Mononuclear cell (primary cell): ENCODE measurements around the gene PNKD. TPM values are rescaled to one million over a fixed set of nuclear protein-coding genes. Genes with fewer than 3 reads are reported as not detected.

Experiments
- H3K27me3 ChIP-seq: 2 replicates; pipeline ENCODE4 v1.6.0; 2011; ENCODE audit warnings: low read length, control low read depth; ENCODE audit not compliant: insufficient read depth
- H3K4me1 ChIP-seq: 2 replicates; pipeline ENCODE4 v1.5.1; 2011; ENCODE audit warnings: mild to moderate bottlenecking, low read length, control low read depth; ENCODE audit not compliant: insufficient read depth
- H3K4me3 ChIP-seq: 2 replicates; pipeline ENCODE4 v1.5.1; 2011; ENCODE audit warnings: mild to moderate bottlenecking, low read length, moderate library complexity
- H3K9me3 ChIP-seq: 2 replicates; pipeline ENCODE4 v1.5.1; 2011; ENCODE audit warnings: low read depth, mild to moderate bottlenecking, control low read depth, low read length
- total RNA-seq: library from RNA; depleted of rRNA; stranded (reverse); fragments of >200 nt; gene quantifications from one replicate; pipeline ENCODE4 v1.2.3, GENCODE V29; 2012

Gene PNKD
- total RNA-seq, 1 donor = 14.2 TPM

DNA sequence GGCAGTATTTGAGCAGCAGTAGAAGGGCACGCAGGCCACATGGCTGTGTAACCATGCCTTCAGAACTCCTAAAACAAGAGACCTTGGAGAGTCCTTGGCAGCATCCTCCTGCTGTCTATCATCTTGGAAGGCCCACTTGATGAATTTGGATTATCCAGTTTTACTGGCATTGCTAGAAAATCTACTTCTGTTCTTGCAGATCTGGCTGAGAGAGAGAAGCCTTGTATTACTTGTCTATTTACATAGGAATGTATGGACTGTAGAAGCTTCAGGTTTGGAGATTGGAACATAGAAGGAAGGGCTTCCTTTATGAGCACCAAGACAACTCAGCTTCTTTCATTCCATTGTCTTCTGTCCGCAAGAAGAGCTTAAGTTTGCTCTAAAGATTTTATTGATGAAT, 25.7 kb upstream of the PNKD start:
- Histone ChIP-seq H3K9me3 (no peaks in the 10 kb centered on the region), H3K4me3 (no peak overlapping the region), H3K4me1 (peaks cover 5% of the 10 kb centered on the region), H3K27me3 (no peaks in the 10 kb centered on the region)

DNA sequence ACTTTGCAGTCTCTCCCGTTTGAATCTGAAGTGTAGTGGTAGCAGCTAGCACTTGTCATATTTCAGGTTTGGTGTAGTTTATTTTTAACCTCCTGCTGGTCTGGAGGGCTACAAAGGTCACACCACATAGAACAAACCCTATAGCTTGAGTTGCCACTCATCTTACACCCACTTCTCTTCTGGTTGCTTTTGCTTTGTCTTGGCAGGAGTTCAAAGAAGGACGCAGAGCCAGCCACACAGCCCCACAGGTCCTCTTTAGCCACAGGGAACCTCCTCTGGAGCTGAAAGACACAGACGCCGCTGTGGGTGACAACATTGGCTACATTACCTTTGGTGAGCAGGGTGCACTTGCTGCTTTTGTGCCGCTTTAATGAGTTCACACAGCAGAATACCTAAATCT, 25.1 kb upstream of the PNKD start:
- Histone ChIP-seq H3K27me3 (no peaks in the 10 kb centered on the region), H3K4me1 (peaks cover 5% of the 10 kb centered on the region), H3K9me3 (no peaks in the 10 kb centered on the region), H3K4me3 (no peak overlapping the region)

- H3K9me3 ChIP-seq = no peaks in the 10 kb centered on the region
- no peak overlapping the region for H3K4me3 ChIP-seq
- no peaks in the 10 kb centered on the region for H3K27me3 ChIP-seq
- peaks cover 9% of the 10 kb centered on the region for H3K4me1 ChIP-seq
Measured at GRCh38 chr2:218249691-218250090, 20.6 kb upstream of the PNKD start.

DNA sequence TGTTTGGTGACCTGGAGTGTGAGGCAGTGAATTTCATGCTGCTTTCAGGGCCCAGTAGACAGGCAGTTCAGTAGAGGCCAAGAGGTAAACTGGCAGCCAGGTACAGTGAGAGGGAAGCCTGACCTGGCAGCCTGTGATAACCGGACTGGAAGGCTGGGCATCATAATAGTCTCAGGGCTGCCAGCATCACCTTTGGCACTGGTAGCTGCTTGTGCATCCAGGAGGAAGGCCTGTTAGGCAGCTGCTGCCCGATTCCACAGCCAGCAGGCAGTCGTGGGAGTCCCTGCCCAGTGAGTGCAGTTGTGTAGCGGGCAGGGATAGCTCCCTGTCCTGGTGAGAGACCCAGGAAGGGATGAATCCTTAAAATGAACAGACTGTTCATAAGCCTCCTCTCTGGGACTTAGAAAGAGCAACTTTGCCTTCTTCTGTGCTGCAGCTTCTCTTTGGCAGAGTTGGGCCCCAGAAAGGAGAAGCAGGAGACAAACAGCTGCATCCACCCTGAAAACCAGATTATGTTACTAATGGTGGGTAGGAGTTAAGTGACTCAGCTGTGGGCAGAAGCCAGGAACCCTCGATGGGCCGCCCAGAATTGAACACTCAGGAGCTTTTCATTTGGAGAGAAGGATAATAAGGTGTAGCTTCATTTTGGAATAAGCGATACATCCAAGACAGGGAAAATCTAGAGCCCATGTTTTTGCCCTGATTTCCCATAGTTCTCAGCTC, 17.6 kb upstream of the PNKD start:
- no peak overlapping the region for H3K4me3 ChIP-seq
- no peaks in the 10 kb centered on the region for H3K27me3 ChIP-seq
- H3K4me1 ChIP-seq = peaks cover 31% of the 10 kb centered on the region
- H3K9me3 ChIP-seq = no peaks in the 10 kb centered on the region

DNA sequence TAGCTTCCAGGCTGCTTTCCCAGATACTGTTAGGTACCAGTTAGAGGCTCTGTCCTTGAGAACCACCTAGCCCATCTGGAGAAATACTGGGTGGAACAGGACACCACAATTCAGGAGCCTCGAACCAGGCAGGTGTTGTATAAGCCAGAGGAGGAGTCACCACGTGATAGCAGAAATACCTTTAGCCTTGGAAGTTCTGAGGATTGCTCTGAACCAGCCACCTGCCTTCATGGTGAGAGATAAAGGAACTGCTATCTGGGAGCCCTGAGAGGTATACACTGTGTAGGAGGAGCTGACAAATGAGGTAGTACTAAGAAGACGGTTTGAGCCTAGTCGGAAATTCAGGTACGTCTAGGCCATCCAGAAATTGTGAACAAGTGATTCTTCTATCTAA, 17.1 kb upstream of the PNKD start:
- no peaks in the 10 kb centered on the region for H3K27me3 ChIP-seq
- H3K9me3 ChIP-seq = no peaks in the 10 kb centered on the region
- H3K4me3 ChIP-seq = no peak overlapping the region
- peaks cover 37% of the 10 kb centered on the region for H3K4me1 ChIP-seq

GRCh38 chr2:218255446-218255845, 14.9 kb upstream of the PNKD start:
- H3K4me1 ChIP-seq = peaks cover 59% of the 10 kb centered on the region
- H3K27me3 ChIP-seq = no peaks in the 10 kb centered on the region
- no peak overlapping the region for H3K4me3 ChIP-seq
- no peaks in the 10 kb centered on the region for H3K9me3 ChIP-seq

DNA sequence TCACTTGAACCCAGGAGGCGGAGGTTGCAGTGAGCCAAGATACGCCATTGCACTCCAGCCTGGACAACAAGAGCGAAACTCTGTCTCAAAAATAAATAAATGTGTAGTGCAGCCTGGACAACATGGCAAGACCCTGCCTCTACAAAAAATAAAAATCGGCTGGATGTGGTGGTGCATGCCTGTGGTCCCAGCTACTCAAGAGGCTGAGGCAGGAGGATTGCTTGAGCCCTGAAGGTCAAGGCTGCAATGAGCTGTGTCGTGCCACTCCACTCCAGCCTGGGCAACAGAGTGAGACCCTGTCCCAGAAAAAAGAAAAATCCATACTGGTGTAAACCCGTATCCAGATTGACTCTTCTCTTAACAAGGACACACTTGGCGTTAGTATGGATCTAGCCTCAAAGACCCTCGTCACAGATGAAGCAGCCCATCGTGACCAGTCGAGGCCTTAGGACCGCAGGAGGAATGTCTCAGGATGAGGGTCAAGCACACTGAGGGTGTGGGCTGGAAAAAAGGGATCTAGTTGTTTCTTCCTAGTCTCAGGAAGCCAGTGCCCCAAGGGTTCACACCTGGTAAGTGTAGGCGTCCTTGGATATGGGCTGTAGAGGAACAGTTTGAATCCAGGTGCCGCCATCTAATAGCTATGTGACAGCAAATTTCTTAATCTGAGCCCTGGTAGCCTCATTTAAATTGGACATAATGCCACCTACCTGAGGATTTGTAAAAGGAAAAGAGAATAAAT, 13.5 kb upstream of the PNKD start:
- H3K4me1 ChIP-seq = peaks cover 72% of the 10 kb centered on the region
- no peaks in the 10 kb centered on the region for H3K9me3 ChIP-seq
- H3K27me3 ChIP-seq = no peaks in the 10 kb centered on the region
- no peak overlapping the region for H3K4me3 ChIP-seq

- Histone ChIP-seq H3K9me3 (no peaks in the 10 kb centered on the region), H3K27me3 (no peaks in the 10 kb centered on the region), H3K4me3 (no peak overlapping the region), H3K4me1 (peaks cover 76% of the 10 kb centered on the region)
Measured at GRCh38 chr2:218257390-218257981, 12.8 kb upstream of the PNKD start.

GRCh38 chr2:218259099-218259961, 11.0 kb upstream of the PNKD start:
- H3K4me3 ChIP-seq = no peak overlapping the region
- H3K9me3 ChIP-seq = no peaks in the 10 kb centered on the region
- H3K27me3 ChIP-seq = no peaks in the 10 kb centered on the region
- peaks cover 91% of the 10 kb centered on the region for H3K4me1 ChIP-seq

DNA sequence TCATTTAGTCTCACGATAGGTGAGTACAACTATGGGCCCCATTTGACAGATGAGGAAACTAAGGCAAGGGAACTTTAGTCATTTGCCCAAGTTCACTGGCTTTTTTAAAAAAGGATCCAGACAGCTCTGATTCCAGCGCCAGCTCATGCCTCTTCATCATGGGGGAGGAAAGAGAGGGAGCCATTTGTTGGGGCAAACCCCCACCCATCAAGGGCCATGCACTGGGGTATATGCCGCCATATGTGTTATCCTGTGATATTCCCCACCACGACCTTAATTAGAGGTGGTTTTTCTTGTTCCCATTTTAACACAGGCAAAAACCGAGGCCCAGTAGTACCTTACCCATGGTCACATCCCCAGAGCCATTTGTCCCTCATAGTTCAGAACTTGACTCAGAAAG, 10.2 kb upstream of the PNKD start:
- Histone ChIP-seq H3K4me3 (no peak overlapping the region), H3K4me1 (peaks cover 91% of the 10 kb centered on the region), H3K27me3 (no peaks in the 10 kb centered on the region)

DNA sequence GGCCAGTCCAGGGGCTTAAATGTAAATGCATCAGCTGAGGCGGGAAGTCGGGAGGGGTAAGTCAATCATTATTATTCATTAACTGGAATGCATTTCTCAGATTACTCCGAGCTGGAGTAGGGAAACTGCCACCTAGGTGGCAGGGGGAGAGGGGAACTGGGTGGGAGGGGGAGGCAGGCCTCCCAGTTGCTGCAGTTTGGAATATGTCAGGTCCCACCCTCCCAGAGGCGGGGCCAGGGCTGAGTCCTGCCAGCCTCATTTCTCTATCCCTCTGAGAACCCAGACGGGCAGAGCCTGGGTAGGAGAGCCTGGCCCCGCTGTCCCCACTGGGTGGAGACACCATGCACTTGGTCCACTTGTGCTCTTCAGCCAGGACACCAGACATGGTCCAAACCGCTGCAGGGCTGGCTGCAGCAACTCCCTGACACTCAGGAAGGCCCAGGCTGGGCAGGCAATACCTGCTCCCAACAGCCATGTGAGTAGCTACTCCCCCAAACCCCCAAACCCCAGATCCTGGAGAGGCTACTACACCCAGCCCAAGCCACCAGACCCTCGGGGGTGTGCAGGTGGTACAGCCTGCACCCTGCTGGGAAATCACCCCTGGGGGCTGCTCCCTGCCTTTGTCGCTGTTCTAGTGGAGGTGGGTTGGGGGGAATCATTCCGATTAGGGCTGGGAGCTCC, 9.4 kb upstream of the PNKD start, which contains the start of gene GPBAR1:
TSS of gene GPBAR1 (plus strand) at position 274 of the 681 bp plus-strand sequence. CDS start 1,710 bp downstream, outside the sequence.
- Histone ChIP-seq H3K4me3 (peak within 1 kb of the TSS; percentile 18), H3K4me1 (peaks cover 87% of the 10 kb centered on the region), H3K9me3 (no peaks in the 10 kb centered on the region), H3K27me3 (no peaks in the 10 kb centered on the region)

More for the DNA sequence above, 10.2 kb upstream of the PNKD start:
- H3K9me3 ChIP-seq = no peaks in the 10 kb centered on the region

GRCh38 chr2:218261423-218262236, 8.7 kb upstream of the PNKD start:
- Histone ChIP-seq H3K4me1 (peaks cover 79% of the 10 kb centered on the region), H3K4me3 (peak overlapping the region; percentile 18), H3K27me3 (no peaks in the 10 kb centered on the region), H3K9me3 (no peaks in the 10 kb centered on the region)

DNA sequence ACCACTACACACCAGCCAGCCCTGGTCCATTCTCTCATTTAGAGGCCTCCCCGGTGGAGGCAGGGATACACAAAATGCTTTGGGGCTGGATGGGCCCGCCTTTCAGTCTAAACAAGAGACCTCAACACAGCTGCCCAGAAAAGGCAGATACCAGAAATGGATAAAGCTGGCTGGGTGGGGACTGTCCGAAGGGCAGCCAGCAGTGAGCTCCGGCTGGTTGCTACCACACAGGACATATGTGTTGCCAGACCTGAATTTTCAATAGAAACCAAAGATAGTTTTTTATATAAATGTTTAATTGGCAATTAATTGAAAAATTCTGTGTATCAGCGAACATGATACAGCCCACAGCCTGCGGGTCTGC, 8.1 kb upstream of the PNKD start:
- no peak overlapping the region for H3K4me3 ChIP-seq
- no peaks in the 10 kb centered on the region for H3K9me3 ChIP-seq
- H3K4me1 ChIP-seq = peaks cover 74% of the 10 kb centered on the region
- no peaks in the 10 kb centered on the region for H3K27me3 ChIP-seq
